ENCODE results near the gene FHIT. TPM values are rescaled to one million over a fixed set of nuclear protein-coding genes. Genes with fewer than 3 reads are reported as not detected.

FHIT gene
- polyA plus RNA-seq, 1 of the 3 experiments (the other 2 are of a cell fraction): 0.41 TPM

DNA sequence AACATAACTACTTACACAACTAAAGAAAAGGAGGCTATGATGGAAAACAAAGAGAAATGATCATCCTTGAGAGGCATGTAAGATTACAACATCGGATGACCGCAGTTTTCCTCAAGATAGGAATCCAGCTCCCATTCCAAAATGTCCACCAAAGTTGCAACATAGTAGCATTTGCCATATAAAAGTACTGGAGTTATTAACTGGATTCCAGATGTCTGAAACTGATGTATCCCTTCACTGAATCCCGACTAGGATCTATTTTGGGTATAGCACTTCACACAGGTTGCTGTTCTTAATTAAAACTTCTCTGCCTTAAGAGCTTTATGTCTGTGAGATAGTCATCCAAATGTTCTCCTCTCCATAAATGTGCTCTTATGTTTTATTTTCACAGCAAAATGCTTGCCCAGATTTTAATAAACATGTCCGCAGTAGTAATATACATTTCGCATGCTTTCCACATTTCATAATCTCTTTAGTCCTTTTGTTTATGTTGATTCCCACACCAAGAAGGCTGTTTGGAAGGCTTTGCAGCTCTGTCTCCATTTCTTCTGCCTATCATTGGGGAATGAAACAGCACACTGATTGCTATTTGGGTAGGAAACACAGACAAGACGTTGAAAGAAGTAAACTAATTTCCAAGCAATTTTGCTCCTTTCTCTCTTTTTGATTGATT is 1484.9 kb downstream of the FHIT start:
- Histone ChIP-seq H3K4me2 (no peak overlapping the region), H3K9me3 (no peaks in the 10 kb centered on the region), H4K20me1 (ENCODE audit: insufficient read depth) (no peaks in the 10 kb centered on the region), H3K36me3 (replicated peaks in 1 of 2; ENCODE audit: control insufficient read depth in 1 of 2, insufficient read depth in 2 of 2, low read length in 1 of 2) (no peaks in the 10 kb centered on the region), H3K4me1 (ENCODE audit: control insufficient read depth in 1 of 2, insufficient read depth in 2 of 2, low read depth in 1 of 2, low read length in 1 of 2) (peaks cover 0 to 12% of the 10 kb centered on the region in 2 experiments; a peak in 1 of 4 replicates), H3F3A (replicated peaks; ENCODE audit: insufficient read depth) (no peaks in the 10 kb centered on the region), H3K9ac (no peak overlapping the region), H3K9me2 (no peaks in the 10 kb centered on the region), H2AFZ (ENCODE audit: low read depth) (no peak overlapping the region), H3K4me3 (ENCODE audit: low read depth in 2 of 2, low read length in 1 of 2) (no peak overlapping the region), H3K79me2 (ENCODE audit: insufficient read depth) (no peaks in the 10 kb centered on the region), H3K27me3 (ENCODE audit: insufficient read depth) (no peaks in the 10 kb centered on the region; the same call in 1 of the 2 replicates), H3K27ac (ENCODE audit: low read depth in 2 of 2, low read length in 1 of 2) (no peak overlapping the region)
- no peak for DNase-seq
- WGBS (ENCODE audit: low lambda C conversion rate): 66% methylated on average over 6 of the region's 6 CpGs
- TF ChIP-seq, protein P1, sequence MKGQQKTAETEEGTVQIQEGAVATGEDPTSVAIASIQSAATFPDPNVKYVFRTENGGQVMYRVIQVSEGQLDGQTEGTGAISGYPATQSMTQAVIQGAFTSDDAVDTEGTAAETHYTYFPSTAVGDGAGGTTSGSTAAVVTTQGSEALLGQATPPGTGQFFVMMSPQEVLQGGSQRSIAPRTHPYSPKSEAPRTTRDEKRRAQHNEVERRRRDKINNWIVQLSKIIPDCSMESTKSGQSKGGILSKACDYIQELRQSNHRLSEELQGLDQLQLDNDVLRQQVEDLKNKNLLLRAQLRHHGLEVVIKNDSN (IDR thresholded peaks at IDR 0.05; ENCODE audit: borderline replicate concordance, low read depth): no peak
- TF ChIP-seq, protein P2, sequence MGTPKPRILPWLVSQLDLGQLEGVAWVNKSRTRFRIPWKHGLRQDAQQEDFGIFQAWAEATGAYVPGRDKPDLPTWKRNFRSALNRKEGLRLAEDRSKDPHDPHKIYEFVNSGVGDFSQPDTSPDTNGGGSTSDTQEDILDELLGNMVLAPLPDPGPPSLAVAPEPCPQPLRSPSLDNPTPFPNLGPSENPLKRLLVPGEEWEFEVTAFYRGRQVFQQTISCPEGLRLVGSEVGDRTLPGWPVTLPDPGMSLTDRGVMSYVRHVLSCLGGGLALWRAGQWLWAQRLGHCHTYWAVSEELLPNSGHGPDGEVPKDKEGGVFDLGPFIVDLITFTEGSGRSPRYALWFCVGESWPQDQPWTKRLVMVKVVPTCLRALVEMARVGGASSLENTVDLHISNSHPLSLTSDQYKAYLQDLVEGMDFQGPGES (IDR thresholded peaks at IDR 0.05; ENCODE audit: low read depth, low read length): no peak
- no peak for TF ChIP-seq POLR2AphosphoS5 (IDR thresholded peaks at IDR 0.05; ENCODE audit: low read depth, low read length)
- TF ChIP-seq EZH2phosphoT487 (IDR thresholded peaks at IDR 0.05; ENCODE audit: borderline replicate concordance, low read depth): no peak
- CTCF ChIA-PET: interaction anchor here (1.1 kb wide), 1 partner anchor 191 kb away, joined by 4 read pairs; no protein-coding TSS in a partner anchor
- POLR2A ChIA-PET: no interaction called here

DNA sequence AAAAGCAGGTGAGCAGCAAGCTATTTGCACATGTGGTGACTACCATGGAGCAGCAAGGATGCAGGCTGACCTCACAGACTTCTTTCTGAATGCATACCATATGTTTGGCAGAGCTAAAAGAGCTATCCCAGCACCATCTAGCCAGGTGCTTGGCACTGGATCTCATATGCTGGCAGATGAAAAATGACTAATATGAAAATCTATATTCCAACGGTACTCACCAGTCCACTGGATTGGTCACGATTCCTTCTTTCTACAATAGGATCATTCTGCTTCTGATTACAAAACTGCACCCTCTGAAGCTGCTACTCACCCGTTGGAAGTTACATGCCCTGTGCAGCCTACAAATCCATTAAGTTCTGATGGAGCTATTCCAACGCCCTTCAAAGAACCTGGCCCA is 1487.1 kb downstream of the FHIT start:
- Histone ChIP-seq H2AFZ (ENCODE audit: low read depth) (no peak overlapping the region), H3K27ac (ENCODE audit: low read depth in 2 of 2, low read length in 1 of 2) (no peak overlapping the region), H3F3A (replicated peaks; ENCODE audit: insufficient read depth) (no peaks in the 10 kb centered on the region), H3K4me1 (ENCODE audit: control insufficient read depth in 1 of 2, insufficient read depth in 2 of 2, low read depth in 1 of 2, low read length in 1 of 2) (peaks cover 0 to 10% of the 10 kb centered on the region in 2 experiments; a peak in 1 of 4 replicates), H3K4me2 (no peak overlapping the region), H3K4me3 (ENCODE audit: low read depth in 2 of 2, low read length in 1 of 2) (no peak overlapping the region), H3K36me3 (replicated peaks in 1 of 2; ENCODE audit: control insufficient read depth in 1 of 2, insufficient read depth in 2 of 2, low read length in 1 of 2) (no peaks in the 10 kb centered on the region), H4K20me1 (ENCODE audit: insufficient read depth) (no peaks in the 10 kb centered on the region), H3K9me3 (no peaks in the 10 kb centered on the region), H3K9ac (no peak overlapping the region), H3K27me3 (ENCODE audit: insufficient read depth) (no peaks in the 10 kb centered on the region; the same call in 1 of the 2 replicates), H3K79me2 (ENCODE audit: insufficient read depth) (no peaks in the 10 kb centered on the region), H3K9me2 (no peaks in the 10 kb centered on the region)
- CTCF ChIA-PET: interaction anchor here (0.6 to 1.5 kb wide), 5 partner anchors 9 to 94 kb away, joined by 3 to 5 read pairs (median 3); no protein-coding TSS in a partner anchor
- POLR2A ChIA-PET: no interaction called here
- TF ChIP-seq CHD2 (IDR thresholded peaks at IDR 0.05; ENCODE audit: low read length, partially characterized antibody) (no peak), MXI1 (IDR thresholded peaks at IDR 0.05; ENCODE audit: low read depth, low read length) (no peak), FOSL2 (IDR thresholded peaks at IDR 0.05; ENCODE audit: borderline replicate concordance, low read depth) (no peak), SMC3 (IDR thresholded peaks at IDR 0.05; ENCODE audit: low read depth, low read length) (no peak), TCF12 (IDR thresholded peaks at IDR 0.05) (peak; percentile 32; the same call in 1 of the 2 replicates)
- WGBS (ENCODE audit: low lambda C conversion rate): 25% methylated on average over 4 of the region's 4 CpGs
- no peak for DNase-seq
